Left lung (tissue), 10 donors: Measurements from ENCODE around the gene RNF39. TPM values are rescaled to one million over a fixed set of nuclear protein-coding genes. Genes with fewer than 3 reads are reported as not detected.
A peak's percentile ranks its signal among the peaks of the same experiment; 100 is the strongest.

Source experiments
- ATAC-seq: fragments of 200-7000 bp; cut with Tn5 transposase; one replicate; pipeline ENCODE4 v1.9.1; 2020; ENCODE audit warnings: moderate library complexity
- DNase-seq, 4 donors: peaks; one replicate each; pipeline ENCODE4 v3.0.0-alpha.2; 2013 to 2020
- H3K27ac ChIP-seq, 2 donors: fragments of 200-600 bp; sonication (generic) in 1 of 2; one replicate each; pipeline versions ENCODE4 v1.5.0 to v1.8.0; 2020 to 2021
- H3K27me3 ChIP-seq, 2 donors: fragments of 200-600 bp; sonication (generic) in 1 of 2; one replicate each; pipeline versions ENCODE4 v1.5.0 to v1.8.0; 2020 to 2021
- H3K36me3 ChIP-seq, 2 donors: fragments of 200-600 bp; sonication (generic) in 1 of 2; one replicate each; pipeline versions ENCODE4 v1.5.0 to v1.8.0; 2020 to 2021
- H3K4me1 ChIP-seq, 2 donors: fragments of 200-600 bp; one replicate each; pipeline ENCODE4 v1.8.0; 2021
- H3K4me3 ChIP-seq, 2 donors: fragments of 200-600 bp; sonication (generic) in 1 of 2; one replicate each; pipeline versions ENCODE4 v1.5.0 to v1.8.0; 2020 to 2021; ENCODE audit warnings: mild to moderate bottlenecking in 1 of 2
- H3K9me3 ChIP-seq, 2 donors: fragments of 200-600 bp; sonication (generic) in 1 of 2; one replicate each; pipeline versions ENCODE4 v1.5.0 to v1.8.0; 2020 to 2021
- intact Hi-C, 2 donors: fragments of 100-400 bp; cut with DNase I; formaldehyde crosslinking; loops; one replicate each; pipeline versions ENCODE4 v1.11.2 to v1.14.2; 2022
- polyA plus RNA-seq, 6 donors: library from polyadenylated mRNA; unstranded; fragments of 120-200 nt; gene quantifications; one replicate each; pipeline ENCODE4 v1.2.1, GENCODE V29; 2013; ENCODE audit not compliant: insufficient read length in 6 of 6
- total RNA-seq, 2 donors: library from RNA; stranded (reverse); fragmentation: NEBNext Ultra II Directional; extraction: Animal tissue kit (Norgen Biotek cat#: 25700); gene quantifications; one replicate each; pipeline ENCODE4 v1.2.1, GENCODE V29; 2021
- TF ChIP-seq, protein P1 (sequence below), 2 donors: fragments of 200-600 bp; sonication (generic) in 1 of 2; IDR thresholded peaks; one replicate each; pipeline versions ENCODE4 v1.5.0 to v1.8.0; 2021; ENCODE audit warnings: antibody characterized with exemption in 2 of 2
- donor health status: DM: no; HTN: yes; CAD: no.
- donor health status: DM: no; HTN: no; CAD: no.

The RNF39 gene
- total and polyA plus RNA-seq, 8 donors = 0.86 to 3.2 (median 1.4) TPM

DNA sequence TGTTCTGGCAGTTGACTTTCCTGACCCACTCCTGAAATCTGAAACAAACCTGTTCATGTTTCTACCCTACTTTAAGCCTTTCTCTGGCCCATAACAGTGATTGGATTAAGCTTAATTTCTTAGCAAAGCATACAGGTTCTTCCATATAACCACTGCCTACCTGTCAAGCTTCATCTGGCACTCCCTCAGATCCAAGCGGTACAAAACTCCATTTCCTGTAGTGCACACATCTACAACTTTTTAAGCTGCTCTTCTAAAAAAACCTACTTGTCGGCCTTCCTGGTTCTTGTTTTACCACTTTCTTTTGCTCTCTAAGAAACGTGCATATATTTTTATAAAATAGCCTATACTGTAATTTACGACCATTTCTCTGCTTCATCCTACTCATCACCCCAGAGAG is 9.5 kb downstream of the RNF39 start:
- DNase-seq = no peak
- Histone ChIP-seq H3K9me3 (no peaks in the 10 kb centered on the region), H3K36me3 (peaks cover 0 to 25% of the 10 kb centered on the region in 2 donors)

DNA sequence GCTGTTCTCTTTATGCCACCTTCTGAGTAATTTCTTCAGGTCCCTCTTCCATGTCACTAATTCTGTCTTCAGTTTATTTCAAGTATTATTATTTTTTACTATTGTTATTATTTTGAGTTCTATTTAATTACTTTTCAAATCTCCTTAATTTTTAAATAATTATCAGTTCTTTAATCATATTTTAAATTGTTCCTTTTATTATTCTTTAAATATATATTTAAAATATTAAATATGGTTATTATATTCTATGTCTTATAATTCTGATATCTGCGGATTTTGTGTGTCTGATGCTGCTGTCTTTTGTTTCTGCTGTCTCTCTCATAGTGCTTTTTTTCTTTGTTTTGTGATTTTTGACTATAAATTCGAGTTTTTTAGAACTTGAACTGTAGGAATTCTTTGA is 12.3 kb downstream of the RNF39 start:
- ATAC-seq (no peak), DNase-seq (no peak)
- no peak overlapping the region for H3K4me3 ChIP-seq
- no peaks in the 10 kb centered on the region for H3K27me3 ChIP-seq
- no peak overlapping the region for H3K27ac ChIP-seq
- peaks cover 19 to 57% of the 10 kb centered on the region in 2 donors for H3K4me1 ChIP-seq
- TF ChIP-seq, protein P1, sequence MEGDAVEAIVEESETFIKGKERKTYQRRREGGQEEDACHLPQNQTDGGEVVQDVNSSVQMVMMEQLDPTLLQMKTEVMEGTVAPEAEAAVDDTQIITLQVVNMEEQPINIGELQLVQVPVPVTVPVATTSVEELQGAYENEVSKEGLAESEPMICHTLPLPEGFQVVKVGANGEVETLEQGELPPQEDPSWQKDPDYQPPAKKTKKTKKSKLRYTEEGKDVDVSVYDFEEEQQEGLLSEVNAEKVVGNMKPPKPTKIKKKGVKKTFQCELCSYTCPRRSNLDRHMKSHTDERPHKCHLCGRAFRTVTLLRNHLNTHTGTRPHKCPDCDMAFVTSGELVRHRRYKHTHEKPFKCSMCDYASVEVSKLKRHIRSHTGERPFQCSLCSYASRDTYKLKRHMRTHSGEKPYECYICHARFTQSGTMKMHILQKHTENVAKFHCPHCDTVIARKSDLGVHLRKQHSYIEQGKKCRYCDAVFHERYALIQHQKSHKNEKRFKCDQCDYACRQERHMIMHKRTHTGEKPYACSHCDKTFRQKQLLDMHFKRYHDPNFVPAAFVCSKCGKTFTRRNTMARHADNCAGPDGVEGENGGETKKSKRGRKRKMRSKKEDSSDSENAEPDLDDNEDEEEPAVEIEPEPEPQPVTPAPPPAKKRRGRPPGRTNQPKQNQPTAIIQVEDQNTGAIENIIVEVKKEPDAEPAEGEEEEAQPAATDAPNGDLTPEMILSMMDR (IDR thresholded peaks at IDR 0.05) = no peak
- H3K36me3 ChIP-seq = no peaks in the 10 kb centered on the region
- intact Hi-C loops = no loop called here
- H3K9me3 ChIP-seq = no peaks in the 10 kb centered on the region

More for the DNA sequence above, 9.5 kb downstream of the RNF39 start:
- Histone ChIP-seq H3K4me3 (peak overlapping the region; percentile 41 to 60), H3K4me1 (peaks cover 12 to 57% of the 10 kb centered on the region in 2 donors), H3K27me3 (peaks cover 0 to 9% of the 10 kb centered on the region in 2 donors), H3K27ac (peak overlapping the region; percentile 93 to 94)
- TF ChIP-seq, protein P1 (IDR thresholded peaks at IDR 0.05) = no peak
- intact Hi-C loops = no loop called here
- ATAC-seq = no peak

DNA sequence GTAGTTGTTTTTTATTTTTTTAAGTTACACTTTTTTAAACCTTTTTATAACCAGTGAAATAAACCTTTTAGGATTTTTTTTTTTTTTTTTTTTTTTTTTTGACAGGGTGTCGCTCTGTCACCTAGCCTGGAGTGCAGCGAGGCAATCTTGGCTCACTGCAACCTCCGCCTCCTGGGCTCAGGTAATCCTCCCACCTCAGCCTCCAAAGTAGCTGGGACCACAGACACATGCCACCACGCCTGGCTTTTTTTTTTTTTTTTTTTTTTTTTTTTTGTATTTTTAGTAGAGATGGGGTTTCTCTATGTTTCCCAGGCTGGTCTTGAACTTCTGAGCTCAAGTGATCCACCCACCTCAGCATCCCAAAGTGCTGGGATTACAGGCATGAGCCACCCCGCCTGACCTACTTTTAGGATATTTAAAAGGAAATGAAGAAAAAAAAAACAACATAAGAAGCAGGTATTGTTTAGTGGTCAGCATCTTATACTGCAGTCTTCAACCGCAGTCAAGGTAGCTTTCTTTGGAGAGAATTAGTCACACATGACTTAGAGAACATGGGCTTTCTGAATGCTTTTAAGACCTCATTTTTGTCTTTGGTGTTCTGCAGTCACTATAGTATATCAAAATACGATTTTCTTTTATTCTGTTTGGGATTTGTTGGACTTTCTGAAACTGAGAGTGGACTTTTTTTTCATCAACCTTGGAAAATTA is 12.9 kb downstream of the RNF39 start:
- intact Hi-C loops = no loop called here
- TF ChIP-seq, protein P1 (IDR thresholded peaks at IDR 0.05) = no peak
- peak overlapping the region; percentile 91 for H3K27ac ChIP-seq
- H3K4me1 ChIP-seq = peaks cover 15 to 50% of the 10 kb centered on the region in 2 donors
- H3K9me3 ChIP-seq = no peaks in the 10 kb centered on the region
- H3K4me3 ChIP-seq = peak overlapping the region in 1 of 2 donors; percentile 82
- DNase-seq = no peak
- no peaks in the 10 kb centered on the region for H3K27me3 ChIP-seq
- no peak for ATAC-seq
- H3K36me3 ChIP-seq = peaks cover 0 to 5% of the 10 kb centered on the region in 2 donors

DNA sequence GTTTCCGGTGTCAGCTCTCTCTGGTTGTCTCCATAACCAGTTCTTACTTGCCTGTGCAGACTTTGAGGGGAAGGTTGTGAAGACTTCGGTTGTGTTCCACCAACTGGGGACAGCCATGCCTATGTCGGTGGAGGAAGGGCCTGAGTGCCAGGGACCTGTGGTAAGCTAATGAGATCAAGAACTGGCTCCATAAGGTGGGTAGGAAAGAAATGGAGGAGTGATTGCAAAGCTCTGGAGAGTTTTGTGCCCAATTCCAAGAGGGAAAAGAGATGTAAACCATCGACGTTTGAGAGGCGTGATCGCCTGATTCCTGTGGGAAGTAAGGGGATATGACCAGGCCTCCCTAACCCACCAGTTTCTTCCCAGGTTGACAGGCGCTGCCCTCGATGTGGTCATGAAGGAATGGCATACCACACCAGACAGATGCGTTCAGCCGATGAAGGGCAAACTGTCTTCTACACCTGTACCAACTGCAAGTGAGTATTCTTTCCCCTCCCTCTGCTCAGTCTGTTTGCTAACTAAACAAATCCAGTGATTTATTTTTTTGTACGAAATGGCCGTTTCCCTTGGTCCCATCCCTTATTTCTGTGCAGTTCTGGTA is 13.6 kb downstream of the RNF39 start:
- H3K27me3 ChIP-seq = no peaks in the 10 kb centered on the region
- H3K9me3 ChIP-seq = no peaks in the 10 kb centered on the region
- DNase-seq (no peak), ATAC-seq (no peak)
- H3K36me3 ChIP-seq = peaks cover 0 to 12% of the 10 kb centered on the region in 2 donors
- H3K4me1 ChIP-seq = peaks cover 15 to 49% of the 10 kb centered on the region in 2 donors
- peak overlapping the region; percentile 81 to 82 for H3K4me3 ChIP-seq
- TF ChIP-seq, protein P1 (IDR thresholded peaks at IDR 0.05) = no peak
- intact Hi-C loops = no loop called here
- peak overlapping the region; percentile 91 for H3K27ac ChIP-seq

DNA sequence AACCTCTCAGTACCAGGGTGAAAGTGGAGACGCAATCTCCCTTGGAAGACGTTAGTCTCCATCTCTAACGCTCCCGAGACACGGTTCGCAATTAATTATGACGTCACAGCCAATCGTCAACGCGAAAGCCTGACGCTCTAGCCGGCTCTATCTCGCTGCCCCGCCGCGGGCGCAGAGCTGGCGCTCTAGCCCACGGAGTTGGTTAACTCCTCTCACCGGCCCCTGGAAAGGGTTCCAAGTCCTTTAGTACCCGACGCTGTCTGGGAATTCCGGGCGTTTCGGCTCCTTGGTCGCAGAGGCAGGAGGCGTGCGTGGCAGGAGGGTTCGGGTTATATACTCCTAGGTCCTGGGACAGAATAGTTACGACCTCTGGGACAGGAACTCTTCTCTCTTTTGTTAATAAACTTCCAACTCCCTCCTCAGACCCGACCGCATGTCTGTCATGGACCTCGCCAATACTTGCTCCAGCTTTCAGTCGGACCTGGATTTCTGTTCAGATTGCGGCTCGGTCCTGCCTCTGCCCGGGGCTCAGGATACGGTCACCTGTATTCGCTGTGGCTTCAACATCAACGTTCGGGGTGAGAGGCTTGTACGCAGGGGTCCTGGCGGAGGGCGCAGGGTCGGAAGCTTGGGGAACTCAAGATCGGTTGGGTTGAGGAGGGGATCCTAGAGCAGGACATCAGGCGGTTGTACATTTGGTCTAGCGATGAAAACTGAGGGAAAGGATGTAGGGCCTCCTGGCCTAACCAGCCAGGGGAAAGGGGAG is 14.3 kb downstream of the RNF39 start, which contains the start of gene POLR1H:
POLR1H (plus strand) TSS at position 174 of the 766 bp plus-strand sequence; CDS start at position 434, 260 bp downstream.
- Histone ChIP-seq H3K27me3 (no peaks in the 10 kb centered on the region), H3K9me3 (no peaks in the 10 kb centered on the region), H3K4me1 (peaks cover 12 to 48% of the 10 kb centered on the region in 2 donors), H3K27ac (peak within 1 kb of the TSS; percentile 91), H3K36me3 (peaks cover 0 to 14% of the 10 kb centered on the region in 2 donors), H3K4me3 (peak within 1 kb of the TSS; percentile 81 to 82)
- ATAC-seq = peak; percentile 98
- intact Hi-C loops = no loop called here
- TF ChIP-seq, protein P1 (IDR thresholded peaks at IDR 0.05) = no peak
- DNase-seq = peak; percentile 94 to 97 (median 95)
